Cardiac fibroblast (primary cell): ENCODE data around the gene NOL4L.
A peak's percentile ranks its signal among the peaks of the same experiment; 100 is the strongest.

Source experiments
- DNase-seq, 2 donors: peaks; one replicate each; pipeline versions ENCODE4 v3.0.0 to v3.0.0-alpha.2; 2010; ENCODE audit warnings: low read depth in 2 of 2
- H3K4me3 ChIP-seq, 2 donors: replicated peaks in 1 of 2; 1 replicate in 1 of 2; 2 replicates in 1 of 2; pipeline ENCODE4 v1.5.1; 2011; ENCODE audit warnings: low read depth in 2 of 2, low read length in 2 of 2, mild to moderate bottlenecking in 2 of 2, moderate library complexity in 1 of 2
- TF ChIP-seq, protein P1 (sequence below): IDR thresholded peaks from one replicate; pipeline ENCODE4 v1.5.1; 2011; ENCODE audit warnings: low read depth, mild to moderate bottlenecking, low read length, inconsistent platforms

The NOL4L gene

DNA sequence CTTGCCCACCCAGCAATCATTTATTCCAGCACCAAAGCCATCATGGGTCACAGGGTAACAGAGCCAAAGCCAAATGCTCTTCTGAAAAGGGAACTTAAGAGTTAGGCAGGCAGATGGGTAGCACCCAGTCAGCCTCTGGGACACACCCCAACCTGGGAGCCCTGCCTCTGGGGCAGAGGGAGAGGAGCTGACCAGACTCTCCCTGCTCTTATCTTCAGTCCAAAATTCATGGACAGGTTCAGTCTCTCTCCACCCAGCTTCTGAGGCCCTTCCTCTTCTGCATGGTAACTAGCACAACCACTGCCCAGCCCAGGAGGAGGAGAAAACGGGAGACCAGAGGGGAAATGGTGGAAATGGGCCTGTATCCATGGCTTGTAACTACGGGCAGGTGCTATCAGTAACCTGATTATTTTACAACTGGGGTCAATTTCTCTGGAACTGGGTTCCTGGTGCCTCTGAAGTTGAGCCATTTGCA is 105.4 kb downstream of the NOL4L start:
- TF ChIP-seq, protein P1, sequence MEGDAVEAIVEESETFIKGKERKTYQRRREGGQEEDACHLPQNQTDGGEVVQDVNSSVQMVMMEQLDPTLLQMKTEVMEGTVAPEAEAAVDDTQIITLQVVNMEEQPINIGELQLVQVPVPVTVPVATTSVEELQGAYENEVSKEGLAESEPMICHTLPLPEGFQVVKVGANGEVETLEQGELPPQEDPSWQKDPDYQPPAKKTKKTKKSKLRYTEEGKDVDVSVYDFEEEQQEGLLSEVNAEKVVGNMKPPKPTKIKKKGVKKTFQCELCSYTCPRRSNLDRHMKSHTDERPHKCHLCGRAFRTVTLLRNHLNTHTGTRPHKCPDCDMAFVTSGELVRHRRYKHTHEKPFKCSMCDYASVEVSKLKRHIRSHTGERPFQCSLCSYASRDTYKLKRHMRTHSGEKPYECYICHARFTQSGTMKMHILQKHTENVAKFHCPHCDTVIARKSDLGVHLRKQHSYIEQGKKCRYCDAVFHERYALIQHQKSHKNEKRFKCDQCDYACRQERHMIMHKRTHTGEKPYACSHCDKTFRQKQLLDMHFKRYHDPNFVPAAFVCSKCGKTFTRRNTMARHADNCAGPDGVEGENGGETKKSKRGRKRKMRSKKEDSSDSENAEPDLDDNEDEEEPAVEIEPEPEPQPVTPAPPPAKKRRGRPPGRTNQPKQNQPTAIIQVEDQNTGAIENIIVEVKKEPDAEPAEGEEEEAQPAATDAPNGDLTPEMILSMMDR, result no peak
- DNase-seq, result no peak
- no peak overlapping the region for H3K4me3 ChIP-seq

DNA sequence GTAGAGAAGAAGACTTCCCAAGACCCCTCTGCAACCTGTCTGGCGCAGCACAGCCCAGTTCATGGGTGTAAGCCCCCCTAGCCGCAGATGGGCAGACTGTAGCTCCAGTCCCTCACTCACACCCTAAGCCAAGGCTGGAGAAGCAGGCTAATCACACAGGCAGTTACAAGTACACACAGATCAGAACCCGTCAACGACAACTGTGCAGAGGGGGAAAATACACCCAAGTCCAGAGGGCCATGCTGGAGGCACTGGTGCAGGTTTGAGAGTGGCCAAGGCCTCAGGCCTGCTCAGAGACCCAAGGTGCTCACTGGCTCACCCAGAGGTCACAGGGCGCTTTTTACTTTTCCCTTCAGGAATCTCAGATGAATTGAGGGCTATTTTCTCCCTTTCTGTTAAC is 106.1 kb downstream of the NOL4L start:
- H3K4me3 ChIP-seq, result no peak overlapping the region
- no peak for DNase-seq

DNA sequence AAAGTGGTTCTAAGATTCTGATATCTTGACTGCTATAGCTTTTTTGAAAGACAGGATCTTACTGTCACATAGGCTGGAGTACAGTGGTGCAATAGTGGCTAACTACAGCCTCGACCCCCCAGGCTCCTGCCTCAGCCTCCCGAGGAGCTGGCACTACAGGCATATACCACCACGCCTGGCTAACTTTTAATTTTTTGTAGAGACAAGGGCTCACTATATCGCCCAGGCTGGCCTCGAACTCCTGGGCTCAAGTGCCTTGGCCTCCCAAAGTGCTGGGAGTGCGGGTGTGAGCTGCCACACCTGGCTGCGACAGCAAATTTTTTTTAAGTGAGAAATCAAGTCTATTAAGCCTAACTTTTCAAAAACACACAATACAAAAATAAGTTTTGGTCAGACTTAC is 106.6 kb downstream of the NOL4L start:
- DNase-seq, result no peak
- TF ChIP-seq, protein P1, result no peak

More for the DNA sequence above, 106.1 kb downstream of the NOL4L start:
- TF ChIP-seq, protein P1, result no peak

DNA sequence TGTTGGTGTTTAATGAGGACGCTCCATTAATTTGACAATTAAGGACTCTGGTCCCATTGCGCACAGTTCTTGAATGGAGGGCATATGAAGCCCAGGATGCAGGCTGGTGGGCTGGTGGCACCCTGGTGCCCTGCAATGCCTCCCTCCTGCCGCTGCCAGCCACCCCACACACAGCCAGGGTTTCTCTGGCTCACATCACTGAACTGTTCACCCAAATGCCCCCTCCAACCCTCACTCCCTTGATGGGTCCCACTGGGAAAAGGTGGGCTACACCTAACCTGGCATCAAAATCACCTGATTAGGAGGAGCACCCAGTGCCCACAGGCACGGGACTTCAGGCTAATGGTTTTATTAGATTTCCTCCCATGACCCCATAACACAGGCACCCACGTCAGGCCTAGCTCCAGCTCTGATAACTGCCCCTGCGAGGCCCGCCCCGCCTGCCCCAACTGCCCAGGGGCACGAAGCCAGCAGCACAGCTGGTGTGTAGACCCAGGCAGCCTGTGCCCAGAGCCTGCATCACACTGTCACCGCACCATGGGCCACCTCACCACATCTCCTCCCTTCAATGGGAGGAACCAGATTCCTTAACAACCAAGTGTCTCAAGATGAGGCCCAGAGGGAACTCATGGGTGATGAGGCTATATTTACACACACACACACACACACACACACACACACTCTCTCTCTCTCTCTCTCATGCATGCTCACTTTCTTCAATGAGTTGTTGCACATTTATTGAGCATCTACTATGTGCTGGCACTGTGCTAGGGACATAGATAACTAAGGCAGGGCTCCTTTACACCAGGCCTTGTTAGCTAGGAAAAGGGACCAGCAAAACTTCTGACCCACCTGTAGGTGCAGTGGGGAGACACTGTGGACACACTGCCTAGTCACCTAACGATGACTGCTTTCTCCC is 107.3 kb downstream of the NOL4L start:
- H3K4me3 ChIP-seq, result no peak overlapping the region
- TF ChIP-seq, protein P1, result no peak
- DNase-seq, result peak; percentile 19 to 28

More for the DNA sequence above, 106.6 kb downstream of the NOL4L start:
- no peak overlapping the region for H3K4me3 ChIP-seq

DNA sequence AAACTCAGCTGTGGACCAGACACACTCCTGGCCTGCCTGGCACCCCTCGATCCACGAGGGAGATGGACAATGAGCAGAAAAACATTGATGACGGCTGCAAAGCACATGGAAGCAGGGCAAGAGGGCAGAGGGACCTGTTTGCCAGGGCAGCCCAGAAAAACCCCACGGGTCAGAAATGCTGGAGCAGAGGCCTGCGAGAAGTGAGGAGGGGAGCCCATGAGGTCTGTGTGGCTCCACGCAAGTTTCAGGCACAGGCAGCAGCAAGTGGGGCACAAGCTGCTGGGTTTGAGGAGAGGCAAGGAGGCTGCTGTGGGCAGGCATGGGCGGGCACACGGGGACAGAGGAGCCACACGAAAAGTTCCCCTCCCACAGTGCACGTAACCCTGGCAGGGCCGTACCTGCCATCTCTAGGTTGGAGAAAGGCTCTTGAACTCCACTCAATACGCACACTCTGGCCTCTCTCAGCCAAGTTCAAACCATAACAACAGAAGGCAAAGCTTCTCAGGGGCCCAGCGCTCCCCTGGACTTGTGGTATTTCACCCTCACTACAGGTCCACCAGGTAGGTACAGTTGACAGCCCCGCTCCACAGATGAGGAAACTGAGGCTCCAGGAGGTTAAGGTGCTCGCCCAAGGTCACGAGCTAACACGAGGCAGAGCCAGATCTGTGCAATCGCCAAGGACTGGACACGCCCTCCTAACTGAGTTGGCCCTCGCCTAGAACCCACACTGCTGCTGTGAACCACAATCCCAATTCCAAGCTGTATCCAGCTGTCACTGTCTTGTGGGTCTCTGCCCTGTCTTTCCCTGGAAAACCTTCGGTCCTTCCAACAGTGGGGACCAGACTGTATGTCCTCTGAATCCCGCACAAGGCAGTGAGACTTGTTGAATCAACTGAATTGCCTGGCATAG is 108.2 kb downstream of the NOL4L start:
- DNase-seq, result no peak
- H3K4me3 ChIP-seq, result no peak overlapping the region
- TF ChIP-seq, protein P1, result no peak

DNA sequence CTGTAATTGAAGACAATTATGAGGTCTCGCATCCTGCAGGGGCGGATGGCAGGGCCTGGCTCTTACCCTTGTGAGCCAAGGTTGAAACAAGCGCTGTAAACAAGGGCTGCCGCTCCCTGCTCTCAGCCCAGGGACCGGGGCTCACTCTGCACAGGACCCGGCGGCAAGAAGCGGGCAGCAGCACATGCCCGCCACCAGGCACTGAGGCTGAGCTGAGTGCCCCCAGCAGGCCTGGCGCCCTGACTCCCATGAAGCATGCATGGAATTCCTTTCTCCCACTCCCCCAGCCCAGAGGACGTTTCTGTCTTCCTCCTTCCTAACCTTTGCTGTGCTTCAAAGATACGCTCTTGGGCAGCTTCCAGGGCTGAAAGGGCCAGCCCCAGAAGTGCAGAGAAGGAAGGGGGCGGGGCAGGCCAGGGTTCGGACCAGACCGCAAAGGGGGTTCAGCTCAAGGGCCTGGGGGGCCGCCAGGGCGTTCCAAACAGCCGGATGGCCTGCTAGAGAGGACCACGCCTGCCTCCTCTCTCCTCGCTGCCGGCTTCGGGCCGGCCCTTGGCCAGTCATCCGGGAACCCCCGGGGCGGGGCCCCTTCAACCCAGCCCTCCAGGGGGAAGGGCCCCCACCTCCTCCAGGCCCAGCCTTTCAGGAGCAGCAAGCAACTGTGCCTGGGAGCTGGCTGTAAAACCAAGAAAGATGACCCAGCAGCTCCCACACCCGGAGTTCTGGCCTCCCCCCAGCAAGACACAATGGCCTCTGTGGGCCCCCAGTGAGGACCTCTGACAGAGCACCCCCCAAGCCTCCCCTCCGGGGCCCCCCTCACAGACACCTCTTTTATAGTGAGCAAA is 109.9 kb downstream of the NOL4L start:
- H3K4me3 ChIP-seq, result peak overlapping the region; percentile 25 to 50
- DNase-seq, result peak; percentile 92 to 99

More for the DNA sequence above, 109.9 kb downstream of the NOL4L start:
- TF ChIP-seq, protein P1, result no peak
